GM19240 (cell line): ENCODE results near the gene AP3S1.
"Not testable (repeated sequence)": the region's sequence is repeated elsewhere in the genome, so short reads cannot be mapped to it uniquely, and the experiment has no call there.

Source experiments
- DNase-seq: peaks from one replicate; pipeline ENCODE4 v3.0.0; 2011; ENCODE audit warnings: low spot score; ENCODE audit not compliant: insufficient read length

Gene AP3S1

DNA sequence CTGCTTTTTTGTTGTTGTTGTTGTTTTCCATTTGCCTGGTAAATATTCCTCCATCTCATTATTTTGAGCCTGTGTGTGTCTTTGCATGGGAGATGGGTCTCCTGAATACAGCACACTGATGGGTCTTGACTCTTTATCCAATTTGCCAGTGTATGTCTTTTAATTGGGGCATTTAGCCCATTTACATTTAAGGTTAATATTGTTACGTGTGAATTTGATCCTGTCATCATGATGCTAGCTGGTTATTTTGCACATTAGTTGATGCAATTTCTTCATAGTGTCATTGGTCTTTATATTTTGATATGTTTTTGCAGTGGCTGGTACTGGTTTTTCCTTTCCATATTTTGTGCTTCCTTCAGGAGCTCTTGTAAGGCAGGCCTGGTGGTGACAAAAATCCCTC is 16.8 kb upstream of the AP3S1 start:
- DNase-seq: not testable (repeated sequence)

DNA sequence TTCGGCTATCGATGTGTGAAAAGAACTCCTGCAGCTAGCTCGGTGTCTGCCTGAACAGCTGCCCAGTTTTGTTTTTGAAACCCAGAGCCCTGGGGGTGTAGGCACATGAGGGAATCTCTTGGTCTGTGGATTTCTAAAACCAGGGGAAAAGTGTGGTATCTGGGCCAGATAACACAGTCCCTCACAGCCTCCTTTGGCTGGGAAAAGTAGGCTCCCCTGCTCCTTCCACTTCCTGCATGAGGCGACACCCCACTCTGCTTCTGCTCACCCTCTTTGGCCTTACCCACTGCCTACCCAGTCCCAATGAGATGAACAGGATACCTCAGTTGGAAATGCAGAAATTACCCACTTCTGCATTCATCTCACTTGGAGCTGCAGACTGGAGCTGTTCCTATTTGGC is 15.8 kb upstream of the AP3S1 start:
- no peak for DNase-seq

DNA sequence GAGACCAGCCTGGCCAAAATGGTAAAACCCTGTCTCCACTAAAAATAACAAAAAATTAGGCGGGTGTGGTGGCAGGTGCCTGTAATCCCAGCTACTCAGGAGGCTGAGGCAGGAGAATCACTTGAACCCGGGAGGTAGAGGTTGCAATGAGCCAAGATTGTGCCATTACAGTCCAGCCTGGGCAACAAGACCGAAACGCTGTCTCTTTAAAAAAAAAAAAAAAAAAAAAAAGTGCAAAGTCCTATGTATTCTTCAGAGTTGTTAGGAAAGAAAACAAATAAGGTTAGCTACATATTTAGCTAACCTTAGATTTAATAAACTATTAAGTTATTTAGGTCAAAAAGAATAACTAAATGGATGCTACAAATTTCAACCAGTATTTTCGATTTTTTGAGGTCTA is 11.8 kb upstream of the AP3S1 start:
- DNase-seq: no peak

DNA sequence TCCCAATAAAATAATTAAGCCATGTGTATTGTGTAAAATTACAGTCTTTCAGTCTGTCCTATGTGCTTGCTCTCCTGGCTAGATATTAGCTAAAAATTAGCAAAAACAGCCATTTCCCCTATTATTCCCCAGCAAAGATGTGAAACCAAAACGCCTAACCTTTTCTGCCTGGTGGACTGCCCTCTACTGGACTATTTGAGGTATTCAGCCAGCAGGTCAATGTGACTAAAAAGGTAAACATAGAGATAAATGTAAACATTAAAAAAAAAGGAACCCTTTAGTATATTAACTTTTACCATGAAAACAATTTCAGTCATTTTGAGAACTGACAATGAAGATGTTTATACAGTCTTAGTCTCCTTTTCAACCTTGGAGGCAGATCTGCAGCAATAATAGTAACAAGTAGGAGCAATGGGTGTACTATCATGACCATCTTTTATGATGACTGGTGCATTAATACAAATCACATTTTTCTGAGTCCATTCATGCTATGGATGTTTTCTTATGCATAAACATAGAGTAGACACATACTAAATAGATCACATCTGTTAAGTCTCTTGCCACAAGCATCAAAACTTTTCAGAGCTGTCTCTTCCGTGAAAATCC is 10.5 kb upstream of the AP3S1 start:
- DNase-seq: no peak

DNA sequence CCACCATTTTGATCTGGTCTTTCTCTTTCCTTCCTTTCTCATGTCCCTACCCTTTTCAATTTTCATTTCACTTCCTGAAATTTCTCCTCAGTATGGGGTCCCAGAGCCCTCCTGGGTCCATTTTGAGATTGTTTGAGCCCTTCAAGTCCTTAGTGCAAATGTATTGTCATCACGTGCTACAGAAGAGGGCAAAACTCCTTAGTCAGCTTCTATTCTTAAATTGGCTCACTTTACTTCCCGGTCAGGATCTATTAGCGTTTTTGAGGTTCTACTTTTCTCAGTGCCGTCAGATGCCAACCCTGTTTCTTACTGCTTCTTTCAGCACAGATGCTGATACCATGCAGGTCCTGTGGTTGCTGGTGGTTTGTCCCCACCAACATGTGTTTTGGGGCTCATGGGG is 6.3 kb upstream of the AP3S1 start:
- DNase-seq: no peak

DNA sequence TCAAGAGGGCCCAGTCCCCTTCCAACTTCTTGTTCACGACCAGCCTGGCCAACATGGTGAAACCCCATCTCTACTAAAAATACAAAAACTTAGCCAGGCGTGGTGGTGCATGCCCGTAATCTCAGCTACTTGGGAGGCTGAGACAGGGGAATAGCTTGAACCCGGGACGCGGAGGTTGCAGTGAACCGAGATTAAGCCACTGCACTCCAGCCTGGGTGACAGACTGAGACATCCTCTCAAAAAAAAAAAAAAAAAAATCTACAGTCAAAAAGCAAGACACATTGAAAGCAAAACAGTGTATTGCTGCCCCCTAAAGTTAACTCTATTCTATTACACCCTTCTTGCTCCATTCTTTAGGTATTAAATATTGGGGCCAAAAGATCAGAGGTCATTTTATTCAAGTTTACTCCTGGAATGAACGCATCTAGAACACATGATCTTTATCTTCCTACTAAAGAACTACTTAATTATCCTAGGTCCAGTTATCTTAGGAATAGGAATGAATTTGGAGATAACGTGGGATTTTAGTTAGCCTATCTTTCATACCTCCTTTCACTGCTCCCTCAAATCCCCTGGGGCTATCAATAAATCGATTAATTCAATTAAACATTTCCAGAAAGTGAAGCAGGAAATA is 2.7 kb upstream of the AP3S1 start:
- no peak for DNase-seq

DNA sequence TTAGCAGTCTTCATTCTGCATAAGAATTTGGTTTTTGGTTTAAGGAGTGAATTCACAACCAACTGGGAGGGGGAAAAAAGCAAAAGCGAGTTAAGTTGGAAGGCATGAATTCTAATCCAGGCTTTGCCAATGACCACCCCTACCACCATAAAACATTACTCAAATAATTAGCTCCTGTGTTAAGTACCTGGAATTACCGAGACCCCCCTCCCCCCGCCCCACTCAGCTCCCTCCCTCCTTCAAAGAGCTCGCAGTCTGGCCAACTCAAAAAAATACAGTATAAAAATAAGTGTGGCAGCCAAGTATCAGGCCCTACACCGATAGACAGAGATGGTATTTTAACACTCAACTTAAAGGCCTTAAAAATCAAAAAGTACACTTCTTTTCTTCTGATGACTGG is 862 bp upstream of the AP3S1 start:
- no peak for DNase-seq

DNA sequence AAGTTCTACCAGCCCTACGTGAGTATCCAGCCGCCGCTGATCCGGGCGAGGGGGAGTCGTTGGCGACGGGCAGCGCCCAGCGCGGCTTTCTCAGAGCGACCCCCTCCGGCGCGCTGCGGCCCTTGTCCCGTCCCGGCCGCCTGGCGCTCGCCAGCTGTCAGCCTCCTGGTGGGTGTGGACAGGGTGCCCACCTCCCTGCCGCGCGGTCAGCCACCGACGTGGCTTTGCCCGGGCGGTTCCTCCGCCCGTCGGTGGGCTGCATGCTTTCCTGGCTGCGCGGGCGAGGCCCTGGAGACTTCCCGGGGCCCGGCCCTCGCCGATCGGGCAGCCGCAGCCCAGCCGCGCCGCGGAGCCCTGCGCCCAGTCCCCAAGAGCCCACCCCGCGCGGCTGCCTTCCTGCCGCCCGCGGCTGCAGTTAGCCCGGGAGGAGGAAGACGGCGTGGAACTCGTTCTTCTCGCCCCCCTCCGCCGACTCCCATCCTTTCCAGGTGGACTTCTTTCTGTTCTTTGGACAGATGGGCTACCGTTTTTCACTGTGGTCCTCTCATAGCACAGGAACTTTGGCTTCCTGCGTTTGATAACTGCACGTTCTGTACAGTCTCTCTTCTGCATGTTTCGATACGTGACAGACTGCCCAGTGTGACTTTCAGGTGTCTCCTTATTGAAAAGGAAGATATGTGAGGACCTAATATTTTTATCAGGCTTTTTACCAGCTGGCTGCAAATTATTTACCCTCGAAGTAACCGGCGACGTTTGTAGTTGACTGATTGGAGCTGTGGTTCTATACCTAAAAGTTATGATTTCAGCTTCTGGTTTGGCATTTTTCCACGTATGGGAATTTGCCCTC is 577 bp downstream of the AP3S1 start:
- DNase-seq: no peak

DNA sequence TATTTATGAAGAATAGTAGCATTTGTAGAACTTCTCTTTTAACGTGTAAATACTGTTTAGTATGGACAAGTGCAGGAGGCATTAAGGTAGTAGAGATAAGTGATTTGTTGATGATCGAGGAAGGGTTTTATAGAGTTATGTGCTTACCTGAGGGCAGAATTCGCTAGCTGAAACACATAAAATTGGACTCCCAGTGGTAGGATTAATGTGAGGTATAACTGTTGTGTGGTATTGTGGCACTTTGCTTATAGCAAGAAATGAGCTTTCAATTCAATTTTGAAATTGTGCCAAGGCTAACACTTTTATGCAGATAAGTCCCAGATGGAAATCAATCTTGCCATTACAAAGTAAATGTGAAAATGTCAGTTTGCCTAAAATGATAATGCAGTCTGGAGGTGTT is 1.2 kb downstream of the AP3S1 start:
- DNase-seq: no peak

DNA sequence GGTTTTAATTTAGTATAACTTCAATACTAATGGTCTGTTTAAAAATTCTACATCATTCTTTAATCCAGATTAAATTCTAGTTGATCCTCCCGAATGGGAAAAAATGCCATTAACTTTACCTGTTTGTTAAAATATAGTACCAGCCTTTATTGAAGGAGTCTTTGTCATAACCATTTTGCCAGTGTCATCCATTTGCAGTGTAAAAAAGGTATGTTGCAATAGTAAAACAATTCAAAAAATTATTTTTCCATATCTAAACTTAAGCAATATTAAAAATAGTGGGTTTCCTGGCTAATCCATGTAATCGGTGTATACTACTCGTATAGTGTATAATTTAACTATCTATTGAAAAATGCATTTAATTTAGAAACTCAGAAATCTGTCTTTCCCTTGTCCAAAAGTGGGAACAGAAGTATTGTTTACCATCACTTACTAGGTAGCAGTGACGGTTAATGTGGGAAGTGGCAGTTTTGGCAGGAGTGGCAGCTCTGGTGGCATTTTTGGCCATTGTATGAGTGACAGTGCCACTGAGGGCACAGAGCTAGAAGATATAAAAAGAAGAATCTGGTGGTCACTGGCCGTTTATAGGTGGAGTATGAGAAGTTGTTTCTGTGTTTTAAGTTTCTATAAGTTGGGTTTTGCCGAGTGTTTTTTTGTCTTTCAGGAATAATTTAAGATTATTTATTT is 1.9 kb downstream of the AP3S1 start:
- no peak for DNase-seq

DNA sequence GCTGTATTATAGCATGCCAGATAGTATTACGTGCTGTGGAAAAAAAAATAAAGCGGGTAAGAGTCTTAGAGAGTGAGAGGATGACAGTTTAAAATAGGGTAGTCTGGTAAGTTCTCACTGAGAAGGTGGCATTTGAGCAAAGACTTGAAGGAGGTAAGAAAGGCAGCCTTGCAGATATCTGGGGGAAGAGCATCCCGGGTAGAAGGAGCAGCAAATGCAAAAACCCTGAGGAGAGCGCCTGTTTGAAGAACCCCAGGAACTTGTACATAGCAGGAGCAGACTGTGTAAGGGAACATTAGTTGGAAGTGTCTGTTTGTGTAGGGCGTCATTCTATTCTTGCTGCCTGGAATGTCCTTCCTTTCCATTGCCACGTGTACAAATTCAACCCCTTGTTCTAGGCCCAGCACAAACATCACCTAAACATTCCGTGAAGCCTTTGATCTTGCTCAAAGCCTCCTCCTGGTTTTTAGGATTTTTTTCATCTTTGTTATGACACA is 2.6 kb downstream of the AP3S1 start:
- DNase-seq: no peak

DNA sequence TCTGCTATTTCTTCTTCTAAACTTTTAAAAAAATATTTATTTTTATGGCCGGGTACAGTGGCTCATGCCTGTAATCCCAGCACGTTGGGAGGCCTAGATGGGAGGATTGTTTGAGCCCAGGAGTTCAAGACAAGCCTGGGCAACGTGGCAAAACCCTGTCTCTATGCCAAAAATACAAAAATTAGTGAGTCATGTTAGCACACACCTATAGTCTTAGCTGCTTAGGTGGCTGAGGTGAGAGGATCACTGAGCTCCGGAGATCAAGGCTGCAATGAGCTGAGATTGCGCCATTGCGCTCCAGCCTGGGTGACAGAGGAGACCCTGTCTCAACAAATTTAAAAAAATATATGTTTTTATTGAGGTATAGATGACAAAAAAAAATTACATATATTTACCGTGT is 5.6 kb downstream of the AP3S1 start:
- no peak for DNase-seq

DNA sequence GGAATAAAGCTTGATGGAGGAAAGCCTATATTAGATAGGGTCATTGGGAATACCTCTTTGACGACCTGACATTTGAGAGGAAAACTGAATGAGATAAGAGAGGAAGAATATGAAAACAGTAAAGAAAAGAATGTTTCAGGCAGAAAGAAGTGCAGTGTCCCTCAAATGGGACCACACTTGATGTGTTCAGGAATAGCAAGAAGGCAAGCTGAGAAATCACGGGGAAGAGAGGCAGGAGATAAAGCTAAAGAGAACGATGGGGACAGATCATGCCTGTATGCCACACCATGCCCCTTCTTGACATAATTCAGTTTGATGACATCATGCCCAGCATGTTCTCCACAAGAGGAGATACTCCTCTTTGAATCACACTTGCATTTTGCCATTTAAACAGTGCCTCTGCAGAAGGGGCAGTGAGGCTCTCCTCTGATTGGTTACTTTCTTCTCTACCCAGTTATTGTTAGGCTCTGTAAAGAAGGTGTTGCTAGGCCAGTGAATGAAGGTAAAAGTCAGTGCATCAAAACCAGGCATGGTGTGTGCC is 7.6 kb downstream of the AP3S1 start:
- DNase-seq: no peak

DNA sequence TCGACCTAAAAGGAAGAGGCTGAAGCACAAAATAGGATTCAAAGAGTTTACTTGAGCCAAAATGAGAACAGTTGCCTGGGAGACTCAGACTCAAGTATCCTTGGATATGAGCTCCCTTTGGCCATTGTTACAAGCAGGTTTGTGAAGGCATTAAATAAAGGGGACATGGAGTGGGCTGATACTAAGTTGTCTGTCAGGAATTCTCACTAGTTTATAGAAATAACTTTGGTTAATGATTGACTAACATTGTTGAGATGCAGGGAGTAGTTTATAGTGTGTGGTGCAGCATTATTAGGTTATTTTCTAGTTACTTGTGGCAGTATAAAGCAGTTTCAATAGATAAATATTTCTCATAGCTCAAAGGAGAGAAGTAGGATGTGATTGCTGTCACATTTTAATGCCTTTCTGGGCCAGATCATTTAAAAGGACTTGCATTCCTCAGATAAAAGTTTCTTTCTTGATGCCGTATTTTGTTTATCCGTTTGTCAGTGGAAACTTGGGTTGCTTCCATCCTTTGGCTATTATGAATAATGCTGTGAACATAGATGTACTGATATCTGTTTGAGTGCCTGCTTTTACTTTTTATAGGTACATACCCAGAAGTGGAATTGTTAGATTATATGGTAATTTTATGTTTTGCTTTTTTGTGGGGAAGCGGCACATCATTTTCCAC is 9.1 kb downstream of the AP3S1 start:
- no peak for DNase-seq

DNA sequence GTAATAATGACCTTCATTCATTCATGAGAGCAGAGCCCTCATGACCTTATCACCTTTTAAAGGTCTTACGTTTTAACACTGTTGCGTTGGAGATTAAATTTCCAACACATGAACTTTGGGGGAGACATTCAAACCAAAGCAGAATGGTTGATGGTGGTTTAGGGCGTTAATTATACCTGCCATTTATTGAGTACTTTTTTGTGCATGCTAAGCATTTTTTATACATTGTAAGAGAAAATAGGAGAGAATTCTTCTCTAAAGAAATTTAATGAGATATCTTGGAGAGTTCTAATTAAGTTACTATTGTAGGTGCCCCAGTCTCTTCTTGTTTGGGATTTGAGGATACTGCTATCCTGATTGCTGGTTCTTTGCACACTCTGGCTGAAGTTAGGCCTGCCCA is 12.4 kb downstream of the AP3S1 start:
- DNase-seq: no peak

DNA sequence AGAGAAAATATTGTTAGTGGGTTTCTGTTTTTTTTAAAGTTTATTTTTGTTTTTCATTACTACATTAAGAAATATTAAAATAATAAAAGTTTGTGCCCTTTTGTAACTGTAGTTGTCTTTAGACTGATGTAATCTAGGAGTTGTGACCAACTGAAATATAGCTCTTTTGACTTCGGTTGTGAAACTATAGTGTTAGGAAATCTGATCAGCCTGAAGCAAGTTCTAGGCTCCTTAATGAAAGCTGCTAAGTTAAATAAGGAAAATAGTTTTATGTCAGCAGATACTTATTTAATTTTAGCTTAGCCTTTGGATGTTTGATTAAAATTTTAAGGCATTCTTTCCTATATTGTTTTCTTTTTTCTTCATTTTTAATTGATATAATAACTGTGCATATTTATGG is 14.2 kb downstream of the AP3S1 start:
- DNase-seq: no peak

DNA sequence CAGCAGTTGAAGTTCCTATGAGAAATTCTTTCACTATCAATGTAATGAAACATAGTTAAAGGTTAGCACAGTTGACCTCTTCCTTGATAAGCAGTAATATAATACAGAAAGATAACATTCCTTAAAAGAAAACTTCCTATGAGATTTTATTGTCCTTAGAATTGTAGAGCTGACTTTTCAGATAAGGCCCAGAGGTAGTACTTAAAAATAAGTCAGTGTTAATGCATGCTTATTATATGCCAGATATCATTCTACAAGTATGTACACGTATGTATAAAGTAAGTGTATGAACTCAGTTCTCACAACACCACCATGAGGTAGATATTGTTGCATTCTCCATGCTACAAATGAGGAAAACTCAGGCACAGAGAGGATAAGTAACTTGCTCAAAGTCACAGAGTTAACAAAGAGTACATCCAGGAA is 15.3 kb downstream of the AP3S1 start:
- no peak for DNase-seq

DNA sequence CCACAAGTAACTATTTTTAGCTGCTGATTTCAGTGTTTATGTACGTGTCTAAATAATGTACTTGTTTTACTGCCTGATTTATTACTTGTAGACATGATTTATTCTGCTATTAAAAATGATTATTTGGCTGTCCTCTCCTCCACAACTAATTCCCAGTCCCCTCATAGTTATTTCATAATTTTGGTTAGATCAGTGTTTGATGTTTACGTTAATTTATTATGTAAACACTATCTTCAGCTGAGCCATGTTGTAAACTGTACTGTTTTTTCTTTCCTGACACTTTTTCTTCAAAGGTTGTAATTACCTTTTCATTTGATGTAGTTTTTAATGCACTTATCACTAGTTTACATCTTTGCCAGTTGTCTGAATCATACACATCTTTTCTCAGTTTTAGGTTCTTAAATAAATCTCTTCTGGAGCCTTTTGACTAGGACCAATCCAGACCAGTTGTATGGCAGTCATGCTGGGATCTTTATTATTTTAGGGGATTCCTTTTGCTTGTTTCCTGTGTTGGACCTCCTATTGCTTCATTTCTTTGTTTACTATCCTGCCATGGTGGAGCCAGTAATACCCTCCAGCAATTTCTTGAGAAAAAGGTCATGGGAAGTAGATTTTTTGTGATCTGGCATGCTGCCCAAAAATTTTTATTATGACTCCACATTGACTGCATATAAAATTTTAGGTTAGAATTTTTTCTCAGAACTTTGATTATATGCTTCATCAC is 16.1 kb downstream of the AP3S1 start:
- no peak for DNase-seq

DNA sequence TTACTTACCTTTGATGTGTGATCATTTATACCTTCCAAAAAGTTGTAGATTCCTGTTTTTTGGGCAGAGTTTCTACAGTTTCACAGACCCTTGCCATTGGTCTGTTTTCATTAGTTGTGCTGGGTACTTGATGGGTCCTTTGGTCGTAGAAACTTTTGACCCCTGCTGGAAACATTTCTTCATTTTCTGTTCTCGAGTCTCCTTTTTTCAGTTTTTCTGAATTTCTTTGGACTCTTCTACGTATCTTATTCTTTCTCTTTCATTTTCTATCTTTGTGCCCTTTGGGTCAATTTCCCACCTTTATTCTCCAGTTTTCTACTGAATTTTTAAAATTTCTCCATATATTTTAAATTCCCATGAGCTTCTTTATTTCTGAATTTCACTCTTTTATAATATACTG is 16.7 kb downstream of the AP3S1 start:
- DNase-seq: no peak

DNA sequence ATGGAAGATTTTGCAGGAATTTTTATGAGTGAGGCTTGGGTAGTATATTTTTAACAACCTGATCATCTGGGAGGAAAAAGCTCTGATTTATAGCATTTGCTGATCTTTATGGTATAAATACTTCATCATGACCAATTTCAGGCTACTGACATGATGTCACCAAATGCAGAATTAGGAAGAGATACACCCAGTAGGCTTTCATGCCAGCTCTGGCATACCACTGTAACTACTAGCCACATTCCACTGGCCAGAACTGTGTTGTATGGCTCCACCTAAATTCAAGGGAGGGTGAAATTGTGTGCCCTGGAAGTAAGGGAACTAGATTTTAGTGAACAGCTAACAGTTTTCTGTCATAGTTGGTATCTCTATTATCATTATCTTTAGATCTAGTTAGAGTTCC is 17.6 kb downstream of the AP3S1 start:
- DNase-seq: no peak
